ENCODE data around the gene RPTOR.

The RPTOR gene

GRCh38 chr17:80887639-80888175 is 343.1 kb downstream of the RPTOR start:
- no peak for DNase-seq

GRCh38 chr17:80888276-80889160 is 343.9 kb downstream of the RPTOR start:
- DNase-seq, result no peak

GRCh38 chr17:80889231-80890195 is 344.9 kb downstream of the RPTOR start:
- DNase-seq, result no peak

GRCh38 chr17:80890196-80890920 is 345.7 kb downstream of the RPTOR start:
- no peak for DNase-seq

- DNase-seq, result no peak
Measured at GRCh38 chr17:80890921-80891396, 346.3 kb downstream of the RPTOR start.

GRCh38 chr17:80891397-80892018 is 346.9 kb downstream of the RPTOR start:
- no peak for DNase-seq

- DNase-seq, result peak; percentile 17
Measured at GRCh38 chr17:80892019-80892855, 347.6 kb downstream of the RPTOR start.

GRCh38 chr17:80892900-80893603 is 348.4 kb downstream of the RPTOR start:
- no peak for DNase-seq

GRCh38 chr17:80893604-80894438 is 349.2 kb downstream of the RPTOR start:
- DNase-seq, result no peak

GRCh38 chr17:80894439-80894721 is 349.7 kb downstream of the RPTOR start:
- DNase-seq, result no peak

GRCh38 chr17:80894726-80895125 is 350.1 kb downstream of the RPTOR start:
- DNase-seq, result no peak

GRCh38 chr17:80895366-80895765 is 350.7 kb downstream of the RPTOR start:
- DNase-seq, result no peak

- no peak for DNase-seq
Measured at GRCh38 chr17:80898716-80899115, 354.1 kb downstream of the RPTOR start.

GRCh38 chr17:80899402-80900268 is 355.0 kb downstream of the RPTOR start:
- DNase-seq, result no peak

- no peak for DNase-seq
Measured at GRCh38 chr17:80901319-80901718, 356.7 kb downstream of the RPTOR start.

GRCh38 chr17:80902197-80902962 is 357.7 kb downstream of the RPTOR start:
- DNase-seq, result no peak

GRCh38 chr17:80902963-80903611 is 358.4 kb downstream of the RPTOR start:
- DNase-seq, result no peak

Measured in NCI-H1417 treated with DMSO at 0.1 percent for 48 hours (cell line).